22Rv1 (cell line): Measurements from ENCODE around the gene HTATSF1.

Experiments used
- H3K27ac ChIP-seq: fragments of 450-650 bp; 2 replicates; pipeline ENCODE4 v1.5.1; 2017
- CTCF ChIP-seq: fragments of 450-650 bp; IDR thresholded peaks from 2 replicates; pipeline ENCODE4 v1.5.1; 2017; ENCODE audit warnings: mild to moderate bottlenecking
- ZFX ChIP-seq: fragments of 450-650 bp; IDR thresholded peaks from 2 replicates; pipeline ENCODE4 v1.6.1; 2017; ENCODE audit warnings: antibody characterized with exemption, borderline replicate concordance

Gene HTATSF1, protein sequence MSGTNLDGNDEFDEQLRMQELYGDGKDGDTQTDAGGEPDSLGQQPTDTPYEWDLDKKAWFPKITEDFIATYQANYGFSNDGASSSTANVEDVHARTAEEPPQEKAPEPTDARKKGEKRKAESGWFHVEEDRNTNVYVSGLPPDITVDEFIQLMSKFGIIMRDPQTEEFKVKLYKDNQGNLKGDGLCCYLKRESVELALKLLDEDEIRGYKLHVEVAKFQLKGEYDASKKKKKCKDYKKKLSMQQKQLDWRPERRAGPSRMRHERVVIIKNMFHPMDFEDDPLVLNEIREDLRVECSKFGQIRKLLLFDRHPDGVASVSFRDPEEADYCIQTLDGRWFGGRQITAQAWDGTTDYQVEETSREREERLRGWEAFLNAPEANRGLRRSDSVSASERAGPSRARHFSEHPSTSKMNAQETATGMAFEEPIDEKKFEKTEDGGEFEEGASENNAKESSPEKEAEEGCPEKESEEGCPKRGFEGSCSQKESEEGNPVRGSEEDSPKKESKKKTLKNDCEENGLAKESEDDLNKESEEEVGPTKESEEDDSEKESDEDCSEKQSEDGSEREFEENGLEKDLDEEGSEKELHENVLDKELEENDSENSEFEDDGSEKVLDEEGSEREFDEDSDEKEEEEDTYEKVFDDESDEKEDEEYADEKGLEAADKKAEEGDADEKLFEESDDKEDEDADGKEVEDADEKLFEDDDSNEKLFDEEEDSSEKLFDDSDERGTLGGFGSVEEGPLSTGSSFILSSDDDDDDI

GRCh38 chrX:136497556-136498052 is at the start of gene HTATSF1:
TSS of gene HTATSF1 (plus strand) at chrX:136497592. CDS start at chrX:136497685, 93 bp downstream.
- no peak for TF ChIP-seq CTCF
- TF ChIP-seq ZFX = no peak

GRCh38 chrX:136447968-136448367 is 49.4 kb upstream of the HTATSF1 start:
- TF ChIP-seq ZFX (no peak), CTCF (no peak)
- no peak overlapping the region for H3K27ac ChIP-seq

More at GRCh38 chrX:136497556-136498052, at the start of gene HTATSF1:
- H3K27ac ChIP-seq = peak within 1 kb of the TSS; percentile 93

- no peak for TF ChIP-seq CTCF
- no peak for TF ChIP-seq ZFX
- H3K27ac ChIP-seq = no peak overlapping the region
Measured at GRCh38 chrX:136450050-136450830, 47.2 kb upstream of the HTATSF1 start.

DNA sequence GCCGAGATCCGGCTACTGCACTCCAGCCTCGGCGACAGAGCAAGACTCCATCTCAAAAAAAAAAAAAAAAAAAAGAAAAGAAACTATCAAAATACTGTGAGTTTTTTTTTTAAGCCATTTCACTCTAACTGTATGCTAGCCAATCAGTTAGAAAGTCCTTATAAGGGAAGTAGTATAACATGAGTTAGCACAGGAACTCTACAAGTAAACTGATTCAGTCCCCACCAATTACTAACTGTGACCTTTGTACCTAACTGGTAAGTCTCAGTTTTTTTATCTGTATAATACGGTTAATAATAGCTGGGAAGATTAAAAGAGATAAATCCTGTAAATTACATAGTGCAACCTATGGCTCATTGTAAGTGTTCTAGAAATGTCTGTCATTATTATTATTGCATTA is 44.8 kb upstream of the HTATSF1 start:
- H3K27ac ChIP-seq = no peak overlapping the region
- TF ChIP-seq CTCF (no peak), ZFX (no peak)

DNA sequence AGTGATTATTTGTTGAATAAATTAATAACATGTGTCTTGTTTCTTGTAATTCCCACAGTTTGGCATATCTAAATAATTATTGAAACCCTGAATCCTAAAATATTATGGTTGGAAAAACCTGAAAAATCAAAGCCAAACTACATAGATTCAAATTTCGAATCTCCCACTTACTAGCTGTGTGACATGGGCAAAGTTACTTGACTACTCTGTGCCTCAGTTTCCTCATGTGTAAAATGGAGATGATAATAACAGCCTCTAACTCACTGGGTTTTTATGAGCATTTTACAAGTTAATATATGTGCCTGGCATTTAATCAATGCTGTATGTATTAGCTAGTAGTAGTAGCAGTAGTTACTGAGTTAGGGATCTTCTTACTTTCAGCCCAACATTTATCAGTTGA is 44.3 kb upstream of the HTATSF1 start:
- no peak for TF ChIP-seq ZFX
- TF ChIP-seq CTCF = no peak
- no peak overlapping the region for H3K27ac ChIP-seq

- TF ChIP-seq CTCF (no peak), ZFX (no peak)
- no peak overlapping the region for H3K27ac ChIP-seq
Measured at GRCh38 chrX:136453771-136454170, 43.6 kb upstream of the HTATSF1 start.
